Kidney capillary endothelial cell (primary cell): ENCODE data around the gene PPP1R9A.

ENCODE experiments used
- DNase-seq: peaks from one replicate; pipeline ENCODE4 v3.0.0-alpha.2; 2018; ENCODE audit warnings: low spot score

Gene PPP1R9A

GRCh38 chr7:95263785-95264362, 356.5 kb downstream of the PPP1R9A start:
- no peak for DNase-seq

GRCh38 chr7:95264363-95264891, 357.0 kb downstream of the PPP1R9A start:
- DNase-seq, result no peak

- no peak for DNase-seq
Measured at GRCh38 chr7:95265634-95266033, 358.2 kb downstream of the PPP1R9A start.

GRCh38 chr7:95267754-95268153, 360.4 kb downstream of the PPP1R9A start:
- DNase-seq, result no peak

GRCh38 chr7:95269640-95270039, 362.2 kb downstream of the PPP1R9A start:
- no peak for DNase-seq

- no peak for DNase-seq
Measured at GRCh38 chr7:95276114-95276513, 368.7 kb downstream of the PPP1R9A start.

- no peak for DNase-seq
Measured at GRCh38 chr7:95279417-95279816, 372.0 kb downstream of the PPP1R9A start.

GRCh38 chr7:95286096-95286495, 378.7 kb downstream of the PPP1R9A start:
- no peak for DNase-seq

- no peak for DNase-seq
Measured at GRCh38 chr7:95290166-95290830, 382.9 kb downstream of the PPP1R9A start.

GRCh38 chr7:95295397-95295796, 388.0 kb downstream of the PPP1R9A start:
- no peak for DNase-seq

- DNase-seq, result no peak
Measured at GRCh38 chr7:95296456-95296855, 389.1 kb downstream of the PPP1R9A start.

- no peak for DNase-seq
Measured at GRCh38 chr7:95297041-95297440, 389.6 kb downstream of the PPP1R9A start.

GRCh38 chr7:95298091-95298490, 390.7 kb downstream of the PPP1R9A start:
- DNase-seq, result no peak

GRCh38 chr7:95303013-95303905, 395.9 kb downstream of the PPP1R9A start:
- DNase-seq, result no peak

- peak; percentile 4 for DNase-seq
Measured at GRCh38 chr7:95304990-95305389, 397.6 kb downstream of the PPP1R9A start.

- DNase-seq, result no peak
Measured at GRCh38 chr7:95309951-95310350, 402.6 kb downstream of the PPP1R9A start.

- no peak for DNase-seq
Measured at GRCh38 chr7:95311389-95311788, 404.0 kb downstream of the PPP1R9A start.

GRCh38 chr7:95312561-95312960, 405.2 kb downstream of the PPP1R9A start:
- no peak for DNase-seq

- DNase-seq, result no peak
Measured at GRCh38 chr7:95316588-95316987, 409.2 kb downstream of the PPP1R9A start.

GRCh38 chr7:95317546-95317945, 410.2 kb downstream of the PPP1R9A start:
- no peak for DNase-seq

- DNase-seq, result no peak
Measured at GRCh38 chr7:95317966-95318365, 410.6 kb downstream of the PPP1R9A start.

GRCh38 chr7:95318501-95319100, 411.2 kb downstream of the PPP1R9A start:
- no peak for DNase-seq
